ENCODE measurements around the gene OR10G2. TPM values are rescaled to one million over a fixed set of nuclear protein-coding genes. Genes with fewer than 3 reads are reported as not detected.

The OR10G2 gene
- polyA plus RNA-seq, 10 donors = not detected

Other genes starting within 250 kb of the OR10G2 start
- gene CHD8, start 178.8 kb downstream of the OR10G2 start, polyA plus RNA-seq (ENCODE audit: insufficient read length in 10 of 10) = 10 to 100 TPM; 34.8 to 47.0 (median 39.2) TPM
- 10 to 100 TPM; 19.0 to 29.2 (median 21.8) TPM for gene RAB2B, start 158.0 kb downstream of the OR10G2 start, polyA plus RNA-seq (ENCODE audit: insufficient read length in 10 of 10)
- gene TOX4, start 157.7 kb downstream of the OR10G2 start, polyA plus RNA-seq (ENCODE audit: insufficient read length in 10 of 10) = 10 to 100 TPM; 34.8 to 46.7 (median 43.6) TPM
- 10 to 100 TPM; 34.4 to 70.4 (median 44.6) TPM for gene METTL3, start 123.6 kb downstream of the OR10G2 start, polyA plus RNA-seq (ENCODE audit: insufficient read length in 10 of 10)
- 10 to 100 TPM; 10.7 to 16.6 (median 14.7) TPM for gene SALL2, start 108.6 kb downstream of the OR10G2 start, polyA plus RNA-seq (ENCODE audit: insufficient read length in 10 of 10)
- gene OR10G3, start 54.9 kb downstream of the OR10G2 start, polyA plus RNA-seq (ENCODE audit: insufficient read length in 10 of 10) = not detected
- not detected for gene OR4E2, start 18.9 kb upstream of the OR10G2 start, polyA plus RNA-seq (ENCODE audit: insufficient read length in 10 of 10)
- gene OR4E1, start 38.9 kb upstream of the OR10G2 start, polyA plus RNA-seq (ENCODE audit: insufficient read length in 10 of 10) = under 1 TPM in 2 of 10 donors, not detected in 8; 0.05 to 0.06 TPM

Data from muscle of back (tissue), 10 donors.